Lung (tissue), 12 donors: Measurements from ENCODE around the gene NEUROD4. TPM values are rescaled to one million over a fixed set of nuclear protein-coding genes. Genes with fewer than 3 reads are reported as not detected.

ENCODE experiments used
- ATAC-seq: fragments of 200-7000 bp; cut with Tn5 transposase; one replicate; pipeline ENCODE4 v1.9.1; 2020; ENCODE audit warnings: moderate number of reproducible peaks; ENCODE audit not compliant: insufficient read depth, low FRiP score
- DNase-seq, 3 donors: peaks; one replicate each; pipeline ENCODE4 v3.0.0-alpha.2; 2013 to 2017
- H3K27ac ChIP-seq, 2 donors: one replicate each; pipeline ENCODE4 v1.5.1; 2013; ENCODE audit warnings: mild to moderate bottlenecking in 2 of 2, moderate library complexity in 2 of 2, control low read depth in 1 of 2, inconsistent platforms in 1 of 2, low read depth in 1 of 2, low read length in 1 of 2
- H3K27me3 ChIP-seq, 3 donors: one replicate each; pipeline ENCODE4 v1.5.1; 2013; ENCODE audit warnings: low read length in 2 of 3; ENCODE audit not compliant: control insufficient read depth in 3 of 3, insufficient read depth in 3 of 3
- H3K36me3 ChIP-seq, 4 donors: one replicate each; pipeline ENCODE4 v1.5.1; 2013; ENCODE audit warnings: low read length in 4 of 4, mild to moderate bottlenecking in 1 of 4, moderate library complexity in 1 of 4; ENCODE audit not compliant: control insufficient read depth in 4 of 4, insufficient read depth in 4 of 4
- H3K4me1 ChIP-seq, 5 donors: one replicate each; pipeline ENCODE4 v1.5.1; 2013; ENCODE audit warnings: low read length in 5 of 5, mild to moderate bottlenecking in 2 of 5, moderate library complexity in 1 of 5; ENCODE audit not compliant: control insufficient read depth in 5 of 5, insufficient read depth in 5 of 5
- H3K4me3 ChIP-seq: one replicate; pipeline ENCODE4 v1.5.1; 2013; ENCODE audit warnings: mild to moderate bottlenecking, control low read depth, moderate library complexity
- H3K9ac ChIP-seq, 2 donors: one replicate each; pipeline ENCODE4 v1.5.1; 2013; ENCODE audit warnings: low read length in 2 of 2, control low read depth in 1 of 2; ENCODE audit not compliant: insufficient read depth in 1 of 2
- H3K9me3 ChIP-seq, 4 donors: one replicate each; pipeline ENCODE4 v1.5.1; 2013; ENCODE audit warnings: low read length in 3 of 4, mild to moderate bottlenecking in 1 of 4, moderate library complexity in 1 of 4; ENCODE audit not compliant: control insufficient read depth in 4 of 4, insufficient read depth in 3 of 4
- WGBS, 2 donors: extraction: QIAGEN DNeasy Blood & Tissue Kit; methylation state at CpG; one replicate each; pipeline ENCODE4 v1.1.7; 2013; 5-methylcytosine and 5-hydroxymethylcytosine counted together
- polyA plus RNA-seq, 2 donors: library from polyadenylated mRNA; stranded (reverse); fragments of 200-250 nt; gene quantifications; one replicate each; pipeline ENCODE4 v1.2.1, GENCODE V29; 2013
- total RNA-seq, 2 donors: library from RNA; depleted of rRNA in 1 of 2; stranded (reverse); fragments of >200 nt in 1 of 2; gene quantifications; one replicate each; pipeline ENCODE4 v1.2.1, GENCODE V29; 2014 to 2021
- TF ChIP-seq, protein P1 (sequence below): IDR thresholded peaks from 2 replicates; pipeline ENCODE4 v1.5.1; 2012; ENCODE audit warnings: mild to moderate bottlenecking; ENCODE audit errors: control extremely low read depth, extremely low read depth
- donor health status: control.
- donor health status: control.
- donor health status: Bipolar disorder and iron deficiency.
- donor health status: healthy.
- donor health status: DM: yes; HTN: yes; CAD: no.

NEUROD4 gene
- total and polyA plus RNA-seq, 4 donors = not detected

DNA sequence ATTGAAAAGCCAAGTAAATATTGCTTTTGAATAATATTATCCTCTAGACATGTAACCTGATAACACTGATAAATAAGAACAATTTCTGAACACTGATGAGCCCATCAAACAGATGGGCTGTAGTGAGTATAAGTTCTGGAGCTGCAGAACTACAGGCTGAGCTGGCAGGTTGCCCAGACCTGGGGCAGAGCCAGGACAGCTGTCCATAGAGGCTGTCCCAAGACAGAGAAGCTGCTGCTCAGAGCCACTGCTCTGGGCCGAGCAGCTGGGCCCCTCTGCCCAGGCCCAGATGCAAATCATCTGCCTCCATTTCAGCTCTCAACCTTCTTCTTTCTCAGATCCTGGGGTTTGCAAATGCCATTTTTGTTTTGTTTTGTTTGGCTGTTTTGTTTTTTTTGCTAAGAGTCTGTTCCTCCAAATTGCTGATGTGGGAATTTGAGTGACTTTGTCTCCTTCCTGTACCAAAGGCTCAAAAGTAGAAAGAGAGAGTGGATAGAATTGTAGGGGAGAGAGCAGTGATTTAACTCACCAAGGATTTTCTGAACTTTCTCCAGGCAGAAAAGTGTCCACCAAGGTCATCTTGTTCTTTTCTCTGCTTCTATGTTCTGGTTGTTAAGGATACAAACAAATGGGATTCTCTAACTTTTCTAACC, 31.2 kb upstream of the NEUROD4 start:
- WGBS, 2 donors = 13 to 39% methylated on average over 1 of the region's 1 CpG
- Histone ChIP-seq H3K9ac (no peak overlapping the region), H3K4me1 (peaks cover 0 to 8% (median 0%) of the 10 kb centered on the region in 5 donors), H3K36me3 (no peaks in the 10 kb centered on the region), H3K9me3 (no peaks in the 10 kb centered on the region), H3K4me3 (no peak overlapping the region), H3K27ac (no peak overlapping the region), H3K27me3 (no peaks in the 10 kb centered on the region)
- DNase-seq = peak; percentile 71 to 89 (median 86)
- ATAC-seq = peak; percentile 39
- TF ChIP-seq, protein P1, sequence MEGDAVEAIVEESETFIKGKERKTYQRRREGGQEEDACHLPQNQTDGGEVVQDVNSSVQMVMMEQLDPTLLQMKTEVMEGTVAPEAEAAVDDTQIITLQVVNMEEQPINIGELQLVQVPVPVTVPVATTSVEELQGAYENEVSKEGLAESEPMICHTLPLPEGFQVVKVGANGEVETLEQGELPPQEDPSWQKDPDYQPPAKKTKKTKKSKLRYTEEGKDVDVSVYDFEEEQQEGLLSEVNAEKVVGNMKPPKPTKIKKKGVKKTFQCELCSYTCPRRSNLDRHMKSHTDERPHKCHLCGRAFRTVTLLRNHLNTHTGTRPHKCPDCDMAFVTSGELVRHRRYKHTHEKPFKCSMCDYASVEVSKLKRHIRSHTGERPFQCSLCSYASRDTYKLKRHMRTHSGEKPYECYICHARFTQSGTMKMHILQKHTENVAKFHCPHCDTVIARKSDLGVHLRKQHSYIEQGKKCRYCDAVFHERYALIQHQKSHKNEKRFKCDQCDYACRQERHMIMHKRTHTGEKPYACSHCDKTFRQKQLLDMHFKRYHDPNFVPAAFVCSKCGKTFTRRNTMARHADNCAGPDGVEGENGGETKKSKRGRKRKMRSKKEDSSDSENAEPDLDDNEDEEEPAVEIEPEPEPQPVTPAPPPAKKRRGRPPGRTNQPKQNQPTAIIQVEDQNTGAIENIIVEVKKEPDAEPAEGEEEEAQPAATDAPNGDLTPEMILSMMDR = no peak

DNA sequence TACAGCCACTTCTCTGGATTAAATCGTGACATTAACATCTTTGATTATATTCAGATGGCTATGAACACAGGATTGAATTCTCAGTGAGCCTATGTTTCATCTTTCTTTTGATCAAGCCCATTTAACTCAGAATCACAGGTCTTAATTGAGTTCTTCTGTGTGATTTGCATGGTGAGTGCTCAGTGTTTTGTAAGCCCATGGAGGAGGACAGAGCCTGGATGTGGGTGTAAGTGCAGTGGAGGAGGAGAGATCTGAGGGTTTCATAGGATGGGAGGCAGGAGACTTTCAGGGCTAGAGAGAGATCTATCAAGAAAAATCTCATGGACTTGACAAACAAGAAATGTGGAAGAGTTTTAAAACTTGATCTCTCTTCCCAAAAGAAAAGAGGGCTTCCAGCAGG, 29.9 kb upstream of the NEUROD4 start:
- DNase-seq (no peak), ATAC-seq (no peak)
- no peaks in the 10 kb centered on the region for H3K9me3 ChIP-seq
- no peak overlapping the region for H3K27ac ChIP-seq
- H3K9ac ChIP-seq = no peak overlapping the region
- H3K36me3 ChIP-seq = no peaks in the 10 kb centered on the region
- H3K4me1 ChIP-seq = peaks cover 0 to 8% (median 0%) of the 10 kb centered on the region in 5 donors
- no peak overlapping the region for H3K4me3 ChIP-seq
- TF ChIP-seq, protein P1 = no peak
- no peaks in the 10 kb centered on the region for H3K27me3 ChIP-seq
- 71 to 78% methylated on average over 1 of the region's 1 CpG for WGBS, 2 donors

DNA sequence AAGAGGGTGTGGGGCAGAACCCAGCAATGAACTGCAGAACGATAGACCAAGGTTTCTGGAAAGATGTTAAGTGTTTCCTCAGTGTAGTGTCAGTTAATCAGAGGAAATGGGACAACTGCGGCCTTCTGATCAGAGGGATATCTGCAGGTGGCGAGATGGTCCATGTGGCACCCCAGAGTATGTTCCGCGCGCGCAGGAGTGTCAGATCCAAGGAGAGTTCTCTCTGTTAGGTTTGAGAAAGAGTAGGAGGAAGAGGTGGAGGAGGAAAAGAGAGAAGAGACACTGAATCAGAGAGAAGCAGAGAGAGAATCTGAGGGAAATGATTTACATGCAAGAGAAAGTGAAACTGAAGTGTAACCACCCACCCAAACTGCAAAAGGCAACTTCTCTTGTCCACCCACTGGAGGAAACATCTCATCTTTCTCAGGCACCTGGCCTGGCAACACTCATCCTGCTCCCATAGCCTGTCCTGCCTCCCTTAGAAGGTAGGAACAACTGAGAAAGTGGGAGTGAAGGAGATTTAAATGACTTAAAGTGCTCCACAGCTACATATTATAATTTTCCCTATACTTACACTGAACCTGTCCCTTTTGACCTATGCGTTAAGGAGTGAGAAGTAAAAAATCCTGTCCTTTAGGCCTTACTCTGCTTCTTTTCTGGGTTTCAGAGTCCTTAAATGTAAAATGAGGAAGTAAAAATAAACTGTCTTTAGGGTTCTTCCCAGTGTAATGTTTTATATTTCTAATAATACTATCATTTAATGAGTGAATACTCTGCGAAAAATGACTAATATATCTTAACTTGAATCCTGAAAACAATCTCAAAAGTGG, 28.4 kb upstream of the NEUROD4 start:
- WGBS, 2 donors = 76 to 79% methylated on average over 9 of the region's 9 CpGs
- no peaks in the 10 kb centered on the region for H3K27me3 ChIP-seq
- no peaks in the 10 kb centered on the region for H3K36me3 ChIP-seq
- peaks cover 0 to 8% (median 0%) of the 10 kb centered on the region in 5 donors for H3K4me1 ChIP-seq
- H3K9me3 ChIP-seq = no peaks in the 10 kb centered on the region
- DNase-seq = no peak
- TF ChIP-seq, protein P1 = no peak
- ATAC-seq = no peak
- H3K27ac ChIP-seq = no peak overlapping the region
- no peak overlapping the region for H3K9ac ChIP-seq
- no peak overlapping the region for H3K4me3 ChIP-seq
